ENCODE data around the gene VAV3.

DNA sequence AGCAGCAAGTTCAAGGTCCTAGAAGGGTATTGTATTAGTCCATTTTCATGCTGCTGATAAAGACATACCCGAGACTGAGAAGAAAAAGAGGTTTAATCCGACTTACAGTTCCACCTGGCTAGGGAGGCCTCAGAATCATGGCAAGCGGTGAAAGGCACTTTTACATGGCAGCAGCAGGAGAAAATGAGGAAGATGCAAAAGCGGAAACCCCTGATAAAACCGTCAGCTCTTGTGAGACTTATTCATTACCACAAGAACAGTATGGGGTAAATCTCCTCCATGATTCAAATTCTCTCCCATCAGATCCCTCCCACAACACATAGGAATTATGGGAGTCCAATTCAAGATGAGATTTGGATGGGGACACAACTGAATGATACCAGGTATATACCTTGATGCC lies 414.6 kb downstream of the VAV3 start:
- no peak for TF ChIP-seq CTCF (IDR thresholded peaks at IDR 0.05)
- TF ChIP-seq POLR2A (IDR thresholded peaks at IDR 0.05), result no peak
